Stimulated activated CD4-positive, alpha-beta T cell treated with anti-CD3 and anti-CD28 coated beads, Interleukin-4, amount 100 ng/mL, for 4 hours (primary cell): ENCODE results near the gene RAB22A.

ENCODE experiments used
- DNase-seq, 2 experiments: peaks; one replicate each; pipeline ENCODE4 v3.0.0-alpha.2; 2020

The RAB22A gene, protein sequence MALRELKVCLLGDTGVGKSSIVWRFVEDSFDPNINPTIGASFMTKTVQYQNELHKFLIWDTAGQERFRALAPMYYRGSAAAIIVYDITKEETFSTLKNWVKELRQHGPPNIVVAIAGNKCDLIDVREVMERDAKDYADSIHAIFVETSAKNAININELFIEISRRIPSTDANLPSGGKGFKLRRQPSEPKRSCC

GRCh38 chr20:58309591-58310290 is at the start of gene RAB22A:
Gene RAB22A (plus strand): TSS chr20:58309715. CDS start chr20:58309977, 262 bp downstream.
- DNase-seq: peak; percentile 75 to 82

DNA sequence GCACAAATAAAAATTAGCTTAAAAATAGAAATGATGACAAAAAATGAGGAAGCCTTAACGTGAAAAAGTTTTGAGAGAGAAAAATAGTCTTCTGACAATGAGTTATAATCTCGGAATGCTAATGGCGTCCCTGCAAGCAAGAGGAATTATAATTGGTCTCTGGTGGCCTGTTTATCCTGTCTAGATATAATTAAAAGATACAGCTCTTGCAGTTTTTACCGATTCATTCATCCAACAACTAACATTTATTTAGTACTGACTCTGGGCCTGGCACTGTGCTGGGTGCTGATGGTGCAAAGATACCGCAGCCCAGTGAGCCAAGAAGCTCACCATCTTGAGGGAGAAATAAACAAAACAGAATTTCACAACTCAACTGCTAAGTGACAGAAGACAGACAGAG is 49.5 kb upstream of the RAB22A start:
- no peak for DNase-seq

GRCh38 chr20:58261660-58262059 is 47.9 kb upstream of the RAB22A start:
- no peak for DNase-seq

GRCh38 chr20:58264271-58264670 is 45.2 kb upstream of the RAB22A start:
- no peak for DNase-seq

- DNase-seq: no peak
These were observed 41.9 kb upstream of the RAB22A start for GRCh38 chr20:58267389-58268215.

DNA sequence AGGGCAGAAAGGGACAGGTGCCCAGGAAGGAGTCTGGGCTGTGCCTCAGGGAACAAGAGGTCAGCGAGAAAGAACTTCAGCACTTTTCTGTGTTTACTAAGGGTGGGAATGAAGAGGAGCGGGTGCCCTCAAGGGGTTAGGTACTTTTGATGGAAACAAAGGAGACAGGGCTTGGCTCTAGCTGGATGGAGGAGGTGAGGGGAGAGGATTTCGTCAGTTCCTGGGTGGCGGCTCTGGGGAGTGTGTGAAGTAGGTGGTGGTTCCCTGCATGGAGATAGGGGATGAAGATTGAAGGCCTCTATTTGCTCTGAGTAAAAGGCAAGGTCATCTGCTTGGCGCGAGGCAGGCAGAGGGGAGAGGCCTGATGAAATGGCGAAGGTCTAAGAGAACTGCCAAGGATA is 41.1 kb upstream of the RAB22A start:
- DNase-seq: no peak

GRCh38 chr20:58268936-58269619 is 40.4 kb upstream of the RAB22A start:
- no peak for DNase-seq

DNA sequence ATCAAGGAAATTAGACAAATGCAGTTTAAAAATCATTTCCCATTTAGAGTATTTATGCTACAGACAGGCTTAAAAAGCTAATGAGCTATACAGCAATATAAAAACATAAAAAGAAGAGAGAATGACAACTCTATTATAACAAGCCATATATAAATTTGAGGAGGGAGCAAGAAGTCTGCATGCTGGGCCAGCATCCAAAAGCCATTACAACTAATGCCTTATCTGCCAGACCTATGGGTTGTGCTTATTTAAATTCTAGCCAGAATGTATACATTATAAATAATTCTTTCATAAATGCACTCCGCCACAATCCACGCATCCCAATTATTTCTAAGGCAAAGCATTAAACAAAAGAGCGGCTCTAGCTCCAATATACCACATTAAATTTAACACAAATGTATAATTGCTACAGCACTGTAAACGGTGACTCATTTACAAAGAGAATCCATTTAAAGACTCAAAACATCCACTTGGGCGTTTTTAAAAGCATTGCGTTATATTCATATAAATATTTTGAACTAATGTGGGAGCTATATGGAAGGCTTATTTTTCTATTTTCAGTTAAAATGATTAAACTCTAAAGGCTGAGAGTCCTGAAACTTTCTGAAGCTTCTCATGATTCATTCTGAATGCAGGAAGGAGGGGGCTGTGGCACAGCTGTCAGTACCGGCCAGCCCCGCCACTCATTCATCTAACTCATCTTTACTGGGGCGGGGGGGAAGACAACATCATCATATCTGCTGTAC is 37.7 kb upstream of the RAB22A start:
- DNase-seq: peak; percentile 36 to 42

DNA sequence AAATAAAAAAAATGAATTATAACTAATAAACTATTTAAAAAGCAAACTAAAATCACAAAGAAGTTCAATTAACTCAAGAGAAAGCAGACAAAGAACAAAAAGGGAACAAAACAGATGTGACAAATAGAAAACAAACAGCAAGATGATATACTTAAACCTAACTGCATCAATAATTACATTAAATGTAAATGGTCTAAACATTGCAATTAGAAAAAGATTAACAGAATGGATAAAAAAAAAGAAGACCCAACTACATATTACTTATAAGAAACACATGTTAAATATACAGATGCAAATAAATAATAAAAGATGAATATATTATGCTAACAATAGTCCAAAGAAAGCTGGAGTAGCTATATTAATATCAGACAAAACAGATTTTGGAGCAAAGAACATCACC is 35.1 kb upstream of the RAB22A start:
- no peak for DNase-seq

DNA sequence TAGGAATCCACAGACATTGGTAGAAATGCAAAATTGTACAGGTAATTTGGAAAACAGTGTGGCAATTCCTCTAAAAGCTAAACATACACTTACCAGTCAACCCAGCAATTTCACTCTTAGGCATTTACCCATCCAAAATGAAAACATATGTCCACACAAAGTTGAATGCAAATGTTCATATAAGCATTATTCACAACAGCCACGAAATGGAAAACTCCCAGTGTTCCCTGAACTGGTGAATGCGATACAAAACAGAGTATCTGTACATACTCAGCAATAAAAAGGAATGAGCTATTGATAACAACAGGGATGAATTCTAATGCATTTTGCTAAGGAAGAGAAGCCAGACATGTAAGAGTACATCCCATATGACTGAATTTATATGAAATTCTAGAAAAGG is 32.4 kb upstream of the RAB22A start:
- DNase-seq: no peak

GRCh38 chr20:58277578-58278472 is 31.7 kb upstream of the RAB22A start:
- DNase-seq: no peak

DNA sequence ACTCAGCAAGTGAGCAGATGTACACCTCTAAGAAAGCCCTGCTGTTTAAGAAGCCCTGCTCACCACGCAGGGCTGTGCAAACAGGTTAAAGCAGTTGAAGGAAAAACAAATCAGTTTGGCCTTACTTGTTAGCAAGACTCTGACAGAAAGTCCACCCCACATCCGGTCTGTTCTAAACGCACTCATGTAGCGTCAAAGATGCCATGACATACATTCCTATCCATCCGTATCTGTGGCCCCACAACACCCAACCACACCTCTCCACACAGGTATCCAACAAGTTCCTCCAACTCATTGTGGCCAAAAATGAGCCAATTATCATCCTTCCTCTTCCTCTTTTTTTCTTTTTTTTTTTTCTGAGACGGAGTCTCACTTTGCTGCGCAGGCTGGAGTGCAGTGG is 22.8 kb upstream of the RAB22A start:
- DNase-seq: no peak

- no peak for DNase-seq
These were observed 21.9 kb upstream of the RAB22A start for GRCh38 chr20:58287638-58288037.

DNA sequence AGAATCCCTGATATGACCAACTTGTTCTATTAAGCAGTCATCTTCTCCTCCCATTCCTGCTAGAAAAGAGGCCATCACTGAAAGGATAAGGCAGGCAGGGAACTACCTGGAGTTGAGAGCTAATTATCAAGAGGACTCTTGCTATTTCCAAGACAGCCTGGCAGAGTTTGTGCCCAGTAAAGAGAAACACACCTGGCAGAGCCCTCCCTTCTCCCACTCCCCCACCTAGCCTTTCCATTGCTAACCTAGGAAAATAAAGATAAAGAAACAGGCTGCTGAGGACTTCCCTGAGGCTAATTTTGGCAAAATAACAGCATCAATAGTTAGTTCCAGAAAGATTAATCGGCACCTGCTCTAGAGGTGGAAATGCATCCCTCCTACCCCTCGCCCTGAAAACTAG is 20.4 kb upstream of the RAB22A start:
- DNase-seq: no peak

DNA sequence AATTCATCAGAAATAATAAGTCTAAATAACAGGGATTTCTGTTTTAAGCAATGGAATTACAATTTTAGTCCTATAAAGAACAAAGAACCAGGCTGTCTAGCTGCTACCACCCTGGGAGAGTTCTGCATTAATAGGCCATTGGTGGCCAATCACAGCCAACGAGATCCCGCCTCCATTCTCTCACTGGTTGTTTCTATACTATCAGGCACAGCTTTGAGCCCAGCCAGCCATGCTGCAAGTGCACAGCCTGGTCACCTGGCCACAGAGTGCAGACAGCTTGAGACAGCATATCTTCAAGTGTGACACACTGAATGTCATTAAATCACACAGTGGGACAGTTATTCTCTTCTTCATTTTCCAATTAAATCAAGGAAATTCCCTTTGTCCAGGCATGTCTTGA is 16.1 kb upstream of the RAB22A start:
- no peak for DNase-seq

DNA sequence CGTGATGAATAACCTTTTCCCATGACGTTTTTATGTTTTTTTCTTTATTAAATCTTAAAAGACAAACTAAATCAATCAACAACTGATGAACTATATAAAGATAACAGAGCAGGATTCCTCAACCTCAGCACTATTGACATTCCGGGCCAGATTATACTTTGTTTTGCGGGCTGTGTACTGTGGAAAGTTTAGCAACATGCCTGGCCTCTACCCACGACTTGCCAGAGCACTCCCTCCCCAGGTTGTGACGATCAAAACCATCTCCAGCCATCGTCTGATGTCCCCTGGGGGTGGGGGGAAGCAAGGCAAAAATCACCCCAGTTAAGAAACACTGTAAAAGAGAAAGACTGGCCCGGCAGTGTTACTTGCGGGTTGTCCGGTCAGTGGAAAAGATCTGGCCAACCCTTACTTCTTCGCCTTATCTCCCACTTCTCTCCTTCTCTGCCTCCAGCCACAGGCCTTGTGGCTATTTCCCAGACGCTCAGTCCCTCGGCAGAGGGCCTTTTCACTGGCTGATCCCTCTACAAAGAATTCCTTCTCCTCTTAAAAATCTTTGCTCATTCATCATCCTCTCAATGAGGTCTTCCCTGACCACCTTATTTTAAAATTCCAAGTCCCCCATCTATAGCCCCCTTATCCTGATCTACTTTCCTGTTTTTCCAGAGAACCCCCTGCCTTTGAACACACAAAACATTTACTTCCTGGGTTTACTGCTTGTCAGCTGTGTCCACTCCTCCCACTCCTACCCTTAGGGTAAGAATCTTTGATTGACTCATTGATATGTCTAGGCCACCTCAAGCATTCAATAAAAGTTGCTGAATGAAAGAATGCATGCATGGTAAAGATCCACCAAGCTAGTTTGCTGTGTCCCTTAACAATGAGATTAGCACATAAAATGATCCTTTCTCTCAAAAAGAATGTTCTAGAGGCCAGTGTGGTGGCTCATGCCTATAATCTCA is 14.7 kb upstream of the RAB22A start:
- no peak for DNase-seq

GRCh38 chr20:58296051-58296837 is 13.3 kb upstream of the RAB22A start:
- DNase-seq: no peak

DNA sequence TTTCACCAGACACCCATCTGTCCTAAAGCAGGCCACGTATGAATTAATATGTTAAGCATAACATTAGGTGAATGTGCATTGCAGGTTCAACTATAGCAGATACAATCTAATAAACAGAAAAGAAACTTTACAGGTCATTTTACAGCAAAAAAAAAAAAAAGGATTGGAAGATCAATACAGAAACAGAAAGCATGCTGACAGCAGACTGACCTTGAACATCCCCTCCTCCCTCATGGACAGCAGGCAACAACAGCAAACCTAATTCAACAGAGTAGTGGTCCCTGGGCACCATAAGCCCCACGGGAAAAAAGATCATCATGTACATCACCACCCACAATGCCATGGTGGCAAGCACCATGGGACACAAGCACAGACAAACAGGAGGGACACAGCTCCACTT is 12.1 kb upstream of the RAB22A start:
- DNase-seq: no peak

DNA sequence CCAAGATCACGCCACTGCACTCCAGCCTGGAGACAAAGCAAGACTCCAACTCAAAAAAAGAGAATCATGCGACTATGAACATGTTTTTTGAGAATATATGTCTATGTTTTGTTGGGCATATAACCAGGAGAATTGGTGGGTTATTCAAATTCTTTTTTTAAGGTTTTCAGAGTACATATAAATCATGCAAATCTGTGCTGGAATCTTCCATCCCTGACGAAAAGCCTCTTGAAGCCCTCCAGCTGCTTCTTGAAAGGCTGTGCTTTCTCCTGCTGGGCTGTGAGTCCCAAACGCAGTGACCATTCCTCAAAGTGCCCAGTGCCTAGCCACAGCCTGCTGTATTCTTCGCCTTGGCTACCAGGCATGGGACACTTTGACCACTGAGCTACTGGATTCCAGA is 9.2 kb upstream of the RAB22A start:
- no peak for DNase-seq

DNA sequence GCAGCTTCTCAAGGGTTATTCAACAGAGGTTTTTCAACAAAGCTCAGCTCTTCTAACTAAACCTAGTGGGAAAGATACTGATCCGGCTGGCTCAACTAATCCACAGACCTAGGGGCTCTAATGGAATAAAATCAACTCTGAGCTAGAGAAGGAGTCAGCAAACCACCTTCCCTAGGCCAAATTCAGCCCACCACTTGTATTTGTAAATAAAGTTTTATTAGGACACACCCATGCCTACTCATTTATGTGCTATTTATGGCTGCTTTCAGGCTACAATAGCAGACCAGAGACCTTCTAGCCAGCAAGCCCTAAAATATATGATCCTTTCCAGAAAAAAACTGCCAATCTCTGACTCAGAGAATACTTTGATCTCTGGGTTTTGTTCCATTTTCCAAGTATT is 6.0 kb upstream of the RAB22A start:
- no peak for DNase-seq
